Osteoblast (primary cell): ENCODE measurements around the gene MOB2. TPM values are rescaled to one million over a fixed set of nuclear protein-coding genes. Genes with fewer than 3 reads are reported as not detected.
"Not testable (repeated sequence)": the region's sequence is repeated elsewhere in the genome, so short reads cannot be mapped to it uniquely, and the experiment has no call there.

Experiments used
- DNase-seq: peaks from one replicate; pipeline ENCODE4 v3.0.0; 2011; ENCODE audit warnings: low spot score, mixed read lengths; ENCODE audit not compliant: insufficient read length; ENCODE audit errors: missing footprints
- H2AFZ ChIP-seq: 2 replicates; pipeline ENCODE4 v1.6.0; 2011; ENCODE audit warnings: mild to moderate bottlenecking, low read length
- H3K27ac ChIP-seq: 2 replicates; pipeline ENCODE4 v1.5.1; 2011; ENCODE audit warnings: mild to moderate bottlenecking, low read depth, low read length, moderate library complexity
- H3K27me3 ChIP-seq: 2 replicates; pipeline ENCODE4 v1.6.0; 2012; ENCODE audit warnings: mild to moderate bottlenecking, control low read depth, inconsistent platforms, low read length, moderate library complexity; ENCODE audit not compliant: insufficient read depth
- H3K36me3 ChIP-seq: 2 replicates; pipeline ENCODE4 v1.5.1; 2011; ENCODE audit warnings: mild to moderate bottlenecking, low read length, control low read depth, moderate library complexity; ENCODE audit not compliant: insufficient read depth
- H3K4me1 ChIP-seq: 2 replicates; pipeline ENCODE4 v1.5.1; 2011; ENCODE audit warnings: mild to moderate bottlenecking, low read length, control low read depth, moderate library complexity; ENCODE audit not compliant: insufficient read depth
- H3K4me2 ChIP-seq: 2 replicates; pipeline ENCODE4 v1.6.0; 2011; ENCODE audit warnings: mild to moderate bottlenecking, low read length; ENCODE audit not compliant: insufficient read depth
- H3K4me3 ChIP-seq: fragments of 200-600 bp; sonication (generic); 3 replicates; pipeline ENCODE4 v1.5.1; 2012; ENCODE audit warnings: mild to moderate bottlenecking, low read length, inconsistent platforms; ENCODE audit not compliant: insufficient read depth
- H3K79me2 ChIP-seq: 2 replicates; pipeline ENCODE4 v1.6.0; 2012; ENCODE audit warnings: mild to moderate bottlenecking, low read length, control low read depth, inconsistent platforms; ENCODE audit not compliant: insufficient read depth
- H3K9me3 ChIP-seq: 2 replicates; pipeline ENCODE4 v1.5.1; 2011; ENCODE audit warnings: low read depth, low read length, control low read depth
- H4K20me1 ChIP-seq: 2 replicates; pipeline ENCODE4 v1.6.0; 2012; ENCODE audit warnings: mild to moderate bottlenecking, low read length, control low read depth; ENCODE audit not compliant: insufficient read depth
- CTCF ChIP-seq: IDR thresholded peaks from 2 replicates; pipeline ENCODE4 v1.5.1; 2011; ENCODE audit warnings: mild to moderate bottlenecking, low read depth, low read length, moderate library complexity; ENCODE audit errors: extremely low read depth
- total RNA-seq: library from RNA; depleted of rRNA; stranded (reverse); fragments of >200 nt; gene quantifications from 2 replicates; pipeline ENCODE4 v1.2.3, GENCODE V29; 2012

The MOB2 gene
- total RNA-seq, 1 donor: 28.2 TPM

- Histone ChIP-seq H3K4me3 (no peak overlapping the region), H3K27me3 (no peaks in the 10 kb centered on the region), H3K4me2 (no peak overlapping the region), H3K79me2 (no peaks in the 10 kb centered on the region), H3K9me3 (no peaks in the 10 kb centered on the region), H3K4me1 (no peaks in the 10 kb centered on the region), H2AFZ (no peak overlapping the region), H4K20me1 (no peaks in the 10 kb centered on the region), H3K27ac (no peak overlapping the region), H3K36me3 (no peaks in the 10 kb centered on the region)
- no peak for DNase-seq
- TF ChIP-seq CTCF: no peak
Observed at GRCh38 chr11:1436468-1437039, 50.0 kb downstream of the MOB2 start.

DNA sequence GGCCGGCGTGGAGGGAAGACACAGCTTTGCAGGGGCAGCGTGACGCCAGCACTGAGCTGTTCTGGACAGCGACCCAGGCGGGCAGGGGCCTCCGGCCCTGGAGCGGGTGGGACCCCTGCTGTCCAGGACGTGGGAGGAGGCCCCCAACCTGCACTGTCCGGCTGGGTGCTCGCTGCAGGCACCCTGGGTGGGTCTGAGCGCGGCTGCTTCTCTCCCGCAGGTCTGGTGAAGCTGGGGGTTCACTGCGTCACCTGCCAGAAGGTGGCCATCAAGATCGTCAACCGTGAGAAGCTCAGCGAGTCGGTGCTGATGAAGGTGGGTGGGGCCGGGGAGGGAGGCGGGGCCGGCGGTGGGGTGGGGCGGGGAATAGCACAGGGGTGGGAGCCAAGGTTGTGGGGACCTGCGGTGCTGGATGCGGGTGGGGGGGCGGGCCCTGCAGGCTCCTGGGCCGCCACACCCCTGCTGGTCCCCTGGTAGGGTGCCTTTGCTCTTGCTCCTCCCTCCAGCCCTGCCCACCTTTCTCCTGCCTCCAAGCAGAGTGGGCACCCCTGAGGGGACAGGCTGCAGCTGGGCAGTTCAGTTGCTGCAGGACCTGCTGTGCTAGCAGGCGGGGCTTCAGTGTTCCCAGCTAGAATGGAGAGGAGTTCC lies 50.6 kb downstream of the MOB2 start:
- Histone ChIP-seq H3K36me3 (no peaks in the 10 kb centered on the region), H3K79me2 (no peaks in the 10 kb centered on the region), H2AFZ (no peak overlapping the region), H3K4me2 (no peak overlapping the region), H3K9me3 (no peaks in the 10 kb centered on the region), H4K20me1 (no peaks in the 10 kb centered on the region), H3K27me3 (no peaks in the 10 kb centered on the region), H3K4me3 (no peak overlapping the region), H3K4me1 (no peaks in the 10 kb centered on the region), H3K27ac (no peak overlapping the region)
- no peak for DNase-seq
- TF ChIP-seq CTCF: no peak

DNA sequence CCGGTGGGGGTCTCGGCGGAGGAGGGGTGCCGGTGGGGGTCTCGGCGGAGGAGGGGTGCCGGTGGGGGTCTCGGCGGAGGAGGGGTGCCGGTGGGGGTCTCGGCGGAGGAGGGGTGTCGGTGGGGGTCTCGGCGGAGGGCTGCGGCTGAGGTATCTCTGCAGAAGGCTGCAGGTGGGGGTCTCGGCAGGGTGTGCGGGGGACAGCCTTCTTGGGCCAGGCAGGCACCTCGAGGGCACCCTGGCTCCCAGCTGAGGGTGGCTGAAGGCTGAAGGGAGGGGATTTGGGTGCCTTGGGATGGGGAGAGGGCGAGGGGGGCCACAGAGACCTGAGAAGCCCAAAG lies 51.1 kb downstream of the MOB2 start:
- DNase-seq, H3K4me3 ChIP-seq, H3K4me1 ChIP-seq, H2AFZ ChIP-seq, H3K36me3 ChIP-seq, H4K20me1 ChIP-seq, H3K27me3 ChIP-seq, H3K27ac ChIP-seq, H3K9me3 ChIP-seq, H3K4me2 ChIP-seq, H3K79me2 ChIP-seq: not testable (repeated sequence)

DNA sequence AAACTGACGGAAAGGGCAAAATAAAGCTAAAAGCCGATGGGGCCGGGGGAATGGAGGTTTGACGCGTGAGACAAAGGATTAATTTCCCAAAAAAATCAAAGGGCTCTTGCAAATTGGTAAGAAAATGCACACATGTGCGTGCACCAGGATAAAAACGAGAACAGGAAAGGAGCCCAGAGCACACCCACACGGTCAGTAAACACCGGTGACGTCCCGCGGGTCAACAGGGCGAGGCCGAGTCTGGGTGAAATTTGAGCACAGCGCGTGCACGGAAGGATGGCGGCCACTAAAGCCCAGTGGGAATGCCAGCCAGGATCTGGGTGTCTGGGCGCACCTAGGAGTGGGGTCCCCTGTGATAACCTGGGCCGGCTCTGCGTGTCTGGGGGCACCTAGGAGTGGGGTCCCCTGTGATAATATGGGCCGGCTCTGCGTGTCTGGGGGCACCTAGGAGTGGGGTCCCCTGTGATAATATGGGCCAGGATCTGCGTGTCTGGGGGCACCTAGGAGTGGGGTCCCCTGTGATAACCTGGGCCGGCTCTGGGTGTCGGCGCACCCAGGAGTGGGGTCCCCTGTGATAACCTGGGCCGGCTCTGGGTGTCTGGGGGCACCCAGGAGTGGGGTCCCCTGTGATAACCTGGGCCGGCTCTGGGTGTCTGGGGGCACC lies 52.5 kb downstream of the MOB2 start:
- Histone ChIP-seq H3K79me2 (no peaks in the 10 kb centered on the region), H4K20me1 (no peaks in the 10 kb centered on the region)
- no peak for TF ChIP-seq CTCF

More for the DNA sequence above, 52.5 kb downstream of the MOB2 start:
- no peaks in the 10 kb centered on the region for H3K4me1 ChIP-seq
- H3K9me3 ChIP-seq: no peaks in the 10 kb centered on the region
- no peak overlapping the region for H2AFZ ChIP-seq
- H3K27me3 ChIP-seq: no peaks in the 10 kb centered on the region
- H3K27ac ChIP-seq: no peak overlapping the region
- H3K4me3 ChIP-seq: no peak overlapping the region
- H3K4me2 ChIP-seq: no peak overlapping the region
- DNase-seq: peak; percentile 75
- no peaks in the 10 kb centered on the region for H3K36me3 ChIP-seq
